A549 (cell line): Measurements from ENCODE around the gene MECR.

Source experiments
- MAX ChIP-seq: IDR thresholded peaks from 2 replicates; pipeline ENCODE4 v1.6.1; 2012
- POLR2A ChIP-seq: IDR thresholded peaks from 2 replicates; pipeline ENCODE4 v1.6.1; 2012; ENCODE audit warnings: mild to moderate bottlenecking, low read length
- RCOR1 ChIP-seq: fragments of 150-350 bp; IDR thresholded peaks from 2 replicates; pipeline ENCODE4 v1.6.1; 2014; ENCODE audit warnings: antibody characterized with exemption, low read length, low read depth
- SMC3 ChIP-seq: fragments of >200 bp; sonication (Bioruptor Twin); formaldehyde crosslinking; IDR thresholded peaks from 3 replicates; pipeline ENCODE4 v1.6.1; 2018; ENCODE audit warnings: inconsistent platforms
- TP53 ChIP-seq: fragments of 250-450 bp; sonication (Bioruptor Pico); IDR thresholded peaks from 2 replicates; pipeline ENCODE4 v1.5.0; 2021; ENCODE audit warnings: mild to moderate bottlenecking, moderate library complexity
- TF ChIP-seq, protein P1 (sequence below): fragments of >200 bp; sonication (Bioruptor Twin); formaldehyde crosslinking; IDR thresholded peaks from 3 replicates; pipeline ENCODE4 v1.5.1; 2016
- TF ChIP-seq, protein P2 (sequence below): fragments of 200-600 bp; sonication (generic); IDR thresholded peaks from 2 replicates; pipeline ENCODE4 v1.6.1; 2016; ENCODE audit warnings: antibody characterized with exemption, mild to moderate bottlenecking, moderate library complexity

- TF ChIP-seq, protein P1, sequence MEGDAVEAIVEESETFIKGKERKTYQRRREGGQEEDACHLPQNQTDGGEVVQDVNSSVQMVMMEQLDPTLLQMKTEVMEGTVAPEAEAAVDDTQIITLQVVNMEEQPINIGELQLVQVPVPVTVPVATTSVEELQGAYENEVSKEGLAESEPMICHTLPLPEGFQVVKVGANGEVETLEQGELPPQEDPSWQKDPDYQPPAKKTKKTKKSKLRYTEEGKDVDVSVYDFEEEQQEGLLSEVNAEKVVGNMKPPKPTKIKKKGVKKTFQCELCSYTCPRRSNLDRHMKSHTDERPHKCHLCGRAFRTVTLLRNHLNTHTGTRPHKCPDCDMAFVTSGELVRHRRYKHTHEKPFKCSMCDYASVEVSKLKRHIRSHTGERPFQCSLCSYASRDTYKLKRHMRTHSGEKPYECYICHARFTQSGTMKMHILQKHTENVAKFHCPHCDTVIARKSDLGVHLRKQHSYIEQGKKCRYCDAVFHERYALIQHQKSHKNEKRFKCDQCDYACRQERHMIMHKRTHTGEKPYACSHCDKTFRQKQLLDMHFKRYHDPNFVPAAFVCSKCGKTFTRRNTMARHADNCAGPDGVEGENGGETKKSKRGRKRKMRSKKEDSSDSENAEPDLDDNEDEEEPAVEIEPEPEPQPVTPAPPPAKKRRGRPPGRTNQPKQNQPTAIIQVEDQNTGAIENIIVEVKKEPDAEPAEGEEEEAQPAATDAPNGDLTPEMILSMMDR, result no peak
- TF ChIP-seq RCOR1, result no peak
- no peak for TF ChIP-seq SMC3
- TF ChIP-seq, protein P2, sequence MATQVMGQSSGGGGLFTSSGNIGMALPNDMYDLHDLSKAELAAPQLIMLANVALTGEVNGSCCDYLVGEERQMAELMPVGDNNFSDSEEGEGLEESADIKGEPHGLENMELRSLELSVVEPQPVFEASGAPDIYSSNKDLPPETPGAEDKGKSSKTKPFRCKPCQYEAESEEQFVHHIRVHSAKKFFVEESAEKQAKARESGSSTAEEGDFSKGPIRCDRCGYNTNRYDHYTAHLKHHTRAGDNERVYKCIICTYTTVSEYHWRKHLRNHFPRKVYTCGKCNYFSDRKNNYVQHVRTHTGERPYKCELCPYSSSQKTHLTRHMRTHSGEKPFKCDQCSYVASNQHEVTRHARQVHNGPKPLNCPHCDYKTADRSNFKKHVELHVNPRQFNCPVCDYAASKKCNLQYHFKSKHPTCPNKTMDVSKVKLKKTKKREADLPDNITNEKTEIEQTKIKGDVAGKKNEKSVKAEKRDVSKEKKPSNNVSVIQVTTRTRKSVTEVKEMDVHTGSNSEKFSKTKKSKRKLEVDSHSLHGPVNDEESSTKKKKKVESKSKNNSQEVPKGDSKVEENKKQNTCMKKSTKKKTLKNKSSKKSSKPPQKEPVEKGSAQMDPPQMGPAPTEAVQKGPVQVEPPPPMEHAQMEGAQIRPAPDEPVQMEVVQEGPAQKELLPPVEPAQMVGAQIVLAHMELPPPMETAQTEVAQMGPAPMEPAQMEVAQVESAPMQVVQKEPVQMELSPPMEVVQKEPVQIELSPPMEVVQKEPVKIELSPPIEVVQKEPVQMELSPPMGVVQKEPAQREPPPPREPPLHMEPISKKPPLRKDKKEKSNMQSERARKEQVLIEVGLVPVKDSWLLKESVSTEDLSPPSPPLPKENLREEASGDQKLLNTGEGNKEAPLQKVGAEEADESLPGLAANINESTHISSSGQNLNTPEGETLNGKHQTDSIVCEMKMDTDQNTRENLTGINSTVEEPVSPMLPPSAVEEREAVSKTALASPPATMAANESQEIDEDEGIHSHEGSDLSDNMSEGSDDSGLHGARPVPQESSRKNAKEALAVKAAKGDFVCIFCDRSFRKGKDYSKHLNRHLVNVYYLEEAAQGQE, result no peak
- no peak for TF ChIP-seq TP53 (CRISPR knock-in tag)
- TF ChIP-seq POLR2A, result no peak
- no peak for TF ChIP-seq MAX
Observed at GRCh38 chr1:29279951-29280391, 49.2 kb upstream of the MECR start.
